GM23248 (cell line): Measurements from ENCODE around the gene BRWD1. TPM values are rescaled to one million over a fixed set of nuclear protein-coding genes. Genes with fewer than 3 reads are reported as not detected.

Source experiments
- DNase-seq: peaks from one replicate; pipeline ENCODE4 v3.0.0-alpha.2; 2015
- H2AFZ ChIP-seq: fragments of 200-600 bp; sonication (generic); 2 replicates; pipeline ENCODE4 v1.6.1; 2016; ENCODE audit warnings: antibody characterized with exemption
- H3F3A ChIP-seq: fragments of 200-600 bp; sonication (generic); 2 replicates; pipeline ENCODE4 v1.6.1; 2016; ENCODE audit warnings: mild to moderate bottlenecking, antibody characterized with exemption, mixed run types; ENCODE audit not compliant: insufficient read depth
- H3K27ac ChIP-seq: fragments of 200-600 bp; sonication (generic); 2 replicates; pipeline ENCODE4 v1.5.1; 2016; ENCODE audit warnings: mild to moderate bottlenecking
- H3K27me3 ChIP-seq: fragments of 200-600 bp; sonication (generic); replicated peaks from 2 replicates; pipeline ENCODE4 v1.6.1; 2016; ENCODE audit warnings: mild to moderate bottlenecking; ENCODE audit not compliant: insufficient read depth
- H3K36me3 ChIP-seq: fragments of 200-600 bp; sonication (generic); 2 replicates; pipeline ENCODE4 v1.6.1; 2016; ENCODE audit warnings: low read depth, mild to moderate bottlenecking
- H3K4me1 ChIP-seq: fragments of 200-600 bp; sonication (generic); 2 replicates; pipeline ENCODE4 v1.6.1; 2016; ENCODE audit warnings: mild to moderate bottlenecking; ENCODE audit not compliant: insufficient read depth
- H3K4me2 ChIP-seq: fragments of 200-600 bp; sonication (generic); one replicate; pipeline ENCODE4 v1.6.1; 2016; ENCODE audit warnings: mild to moderate bottlenecking; ENCODE audit not compliant: unreplicated experiment
- H3K4me3 ChIP-seq: fragments of 200-600 bp; sonication (generic); 2 replicates; pipeline ENCODE4 v1.5.1; 2016; ENCODE audit warnings: mild to moderate bottlenecking
- H3K79me2 ChIP-seq: fragments of 200-600 bp; sonication (generic); 2 replicates; pipeline ENCODE4 v1.6.1; 2016; ENCODE audit warnings: mild to moderate bottlenecking; ENCODE audit not compliant: insufficient read depth
- H3K9ac ChIP-seq: fragments of 200-600 bp; sonication (generic); 2 replicates; pipeline ENCODE4 v1.6.1; 2016; ENCODE audit warnings: mild to moderate bottlenecking
- H3K9me2 ChIP-seq: fragments of 200-600 bp; sonication (generic); 2 replicates; pipeline ENCODE4 v1.6.1; 2016; ENCODE audit warnings: mixed run types, mild to moderate bottlenecking, moderate library complexity; ENCODE audit not compliant: insufficient read depth
- H3K9me3 ChIP-seq: fragments of 200-600 bp; sonication (generic); one replicate; pipeline ENCODE4 v1.6.1; 2017; ENCODE audit warnings: low read depth
- H4K20me1 ChIP-seq: fragments of 200-600 bp; sonication (generic); 2 replicates; pipeline ENCODE4 v1.6.0; 2016; ENCODE audit not compliant: insufficient read depth
- EZH2 ChIP-seq: fragments of 200-600 bp; sonication (generic); IDR thresholded peaks from 2 replicates; pipeline ENCODE4 v1.6.1; 2018; ENCODE audit warnings: antibody characterized with exemption, mild to moderate bottlenecking; ENCODE audit not compliant: insufficient read depth, poor library complexity, severe bottlenecking
- EZH2phosphoT487 ChIP-seq: fragments of 200-600 bp; sonication (generic); IDR thresholded peaks from 2 replicates; pipeline ENCODE4 v1.6.1; 2018; ENCODE audit warnings: antibody characterized with exemption, moderate library complexity, mild to moderate bottlenecking, low read depth; ENCODE audit not compliant: insufficient read depth
- WGBS, 2 experiments: methylation state at CpG; one replicate each; pipeline ENCODE4 v1.1.6; 2015 to 2017; ENCODE audit warnings: low lambda C conversion rate in 2 of 2, low coverage in 1 of 2; ENCODE audit errors: missing lambda C conversion rate in 2 of 2; 5-methylcytosine and 5-hydroxymethylcytosine counted together
- in situ Hi-C: fragments of 300-500 bp; cut with MboI; formaldehyde crosslinking; loops from 2 replicates; pipeline ENCODE4 v1.15.0; 2020
- polyA plus RNA-seq: library from polyadenylated mRNA; unstranded; fragments of >200 nt; fragmentation: Nextera tagmentation; extraction: Ambion mirVana; gene quantifications from 2 replicates; pipeline ENCODE4 v1.2.1, GENCODE V29; 2016
- total RNA-seq: library from RNA; depleted of rRNA; stranded (reverse); fragments of >200 nt; shearing (Covaris generic); gene quantifications from 2 replicates; pipeline ENCODE4 v1.2.3, GENCODE V29; 2014

Gene BRWD1
- total and polyA plus RNA-seq, 2 experiments from 2014 or later = 23.6 to 27.2 TPM

GRCh38 chr21:39188521-39189139 is 124.8 kb downstream of the BRWD1 start:
- in situ Hi-C loops = no loop called here
- Histone ChIP-seq H3K9me2 (no peaks in the 10 kb centered on the region), H3K27ac (peak overlapping the region; percentile 85; the same call in 1 of the 2 replicates), H3K4me2 (no peak overlapping the region), H3K9ac (no peak overlapping the region), H3K4me1 (peaks cover 36% of the 10 kb centered on the region), H4K20me1 (0 out of 2 replicates have a peak, but pooled peaks cover 4% of the 10 kb centered on the region), H3K9me3 (no peaks in the 10 kb centered on the region), H2AFZ (no peak overlapping the region), H3K4me3 (no peak overlapping the region), H3K36me3 (peaks cover 13% of the 10 kb centered on the region), H3K27me3 (no peaks in the 10 kb centered on the region), H3K79me2 (no peaks in the 10 kb centered on the region), H3F3A (peaks cover 51% of the 10 kb centered on the region)
- peak; percentile 41 for DNase-seq
- WGBS, 2 experiments = 75 to 77% methylated on average over 2 of the region's 2 CpGs
- TF ChIP-seq EZH2 (no peak), EZH2phosphoT487 (no peak)

GRCh38 chr21:39187141-39187540 is 126.3 kb downstream of the BRWD1 start:
- H3K27ac ChIP-seq = no peak overlapping the region
- TF ChIP-seq EZH2 = no peak
- no peak for TF ChIP-seq EZH2phosphoT487
- H3F3A ChIP-seq = peaks cover 48% of the 10 kb centered on the region
- peaks cover 9% of the 10 kb centered on the region for H3K79me2 ChIP-seq
- no peaks in the 10 kb centered on the region for H3K27me3 ChIP-seq
- H3K9me3 ChIP-seq = no peaks in the 10 kb centered on the region
- no peak overlapping the region for H3K4me3 ChIP-seq
- peaks cover 38% of the 10 kb centered on the region for H3K4me1 ChIP-seq
- DNase-seq = no peak
- no peak overlapping the region for H3K4me2 ChIP-seq
- in situ Hi-C loops = no loop called here
- H4K20me1 ChIP-seq = 0 out of 2 replicates have a peak, but pooled peaks cover 4% of the 10 kb centered on the region
- H3K36me3 ChIP-seq = peaks cover 6% of the 10 kb centered on the region; the same call in 1 of the 2 replicates
- no peaks in the 10 kb centered on the region for H3K9me2 ChIP-seq
- H2AFZ ChIP-seq = no peak overlapping the region
- no peak overlapping the region for H3K9ac ChIP-seq
- 57% methylated on average over 5 of the region's 5 CpGs for WGBS, 2 experiments

GRCh38 chr21:39186676-39187075 is 126.8 kb downstream of the BRWD1 start:
- peaks cover 13% of the 10 kb centered on the region for H3K79me2 ChIP-seq
- in situ Hi-C loops = no loop called here
- H4K20me1 ChIP-seq = 0 out of 2 replicates have a peak, but pooled peaks cover 4% of the 10 kb centered on the region
- TF ChIP-seq EZH2 = no peak
- no peak for TF ChIP-seq EZH2phosphoT487
- H3K4me1 ChIP-seq = peaks cover 43% of the 10 kb centered on the region
- H3K9me2 ChIP-seq = no peaks in the 10 kb centered on the region
- H3K27me3 ChIP-seq = no peaks in the 10 kb centered on the region
- no peak overlapping the region for H3K4me2 ChIP-seq
- DNase-seq = peak; percentile 8
- H3K9me3 ChIP-seq = no peaks in the 10 kb centered on the region
- peaks cover 4% of the 10 kb centered on the region; the same call in 1 of the 2 replicates for H3K36me3 ChIP-seq
- H2AFZ ChIP-seq = no peak overlapping the region
- no peak overlapping the region for H3K4me3 ChIP-seq
- H3K27ac ChIP-seq = no peak overlapping the region
- H3K9ac ChIP-seq = no peak overlapping the region
- H3F3A ChIP-seq = peaks cover 44% of the 10 kb centered on the region

GRCh38 chr21:39185157-39185556 is 128.3 kb downstream of the BRWD1 start:
- Histone ChIP-seq H3K27ac (peak overlapping the region; percentile 89; the same call in 1 of the 2 replicates), H3K9me2 (no peaks in the 10 kb centered on the region), H3K4me2 (no peak overlapping the region), H3K79me2 (peaks cover 28% of the 10 kb centered on the region), H3K9me3 (no peaks in the 10 kb centered on the region), H4K20me1 (no peaks in the 10 kb centered on the region), H2AFZ (no peak overlapping the region), H3K27me3 (no peaks in the 10 kb centered on the region), H3K4me3 (no peak overlapping the region), H3K36me3 (peaks cover 3% of the 10 kb centered on the region; the same call in 1 of the 2 replicates), H3K4me1 (peaks cover 42% of the 10 kb centered on the region), H3F3A (peaks cover 29% of the 10 kb centered on the region), H3K9ac (peak overlapping the region; percentile 97; the same call in 1 of the 2 replicates)
- in situ Hi-C loops = no loop called here
- DNase-seq = no peak
- 49 to 55% methylated on average over 2 of the region's 2 CpGs for WGBS, 2 experiments
- TF ChIP-seq EZH2phosphoT487 (no peak), EZH2 (no peak)
